Suprapubic skin (tissue), 4 donors: ENCODE data around the gene SLC9A9. TPM values are rescaled to one million over a fixed set of nuclear protein-coding genes. Genes with fewer than 3 reads are reported as not detected.

Source experiments
- DNase-seq, 2 donors: peaks; one replicate each; pipeline ENCODE4 v3.0.0-alpha.2; 2019; ENCODE audit warnings: low spot score in 2 of 2
- H3K27ac ChIP-seq: fragments of 200-600 bp; sonication (generic); one replicate; pipeline ENCODE4 v1.5.1; 2019
- H3K27me3 ChIP-seq: fragments of 200-600 bp; sonication (generic); one replicate; pipeline ENCODE4 v1.5.1; 2019
- H3K36me3 ChIP-seq: fragments of 200-600 bp; sonication (generic); one replicate; pipeline ENCODE4 v1.5.1; 2019
- H3K4me1 ChIP-seq: fragments of 200-600 bp; sonication (generic); one replicate; pipeline ENCODE4 v1.5.1; 2019
- H3K4me3 ChIP-seq: fragments of 200-600 bp; sonication (generic); one replicate; pipeline ENCODE4 v1.5.1; 2019; ENCODE audit warnings: mild to moderate bottlenecking
- H3K9me3 ChIP-seq: fragments of 200-600 bp; sonication (generic); one replicate; pipeline ENCODE4 v1.5.1; 2019
- EP300 ChIP-seq: sonication (generic); formaldehyde crosslinking; IDR thresholded peaks from one replicate; pipeline ENCODE4 v1.6.1; 2017; ENCODE audit warnings: antibody characterized with exemption
- POLR2A ChIP-seq, 2 donors: fragments of 450-650 bp; IDR thresholded peaks; one replicate each; pipeline ENCODE4 v1.6.1; 2017; ENCODE audit warnings: antibody characterized with exemption in 2 of 2, mild to moderate bottlenecking in 2 of 2, moderate library complexity in 2 of 2
- POLR2AphosphoS5 ChIP-seq, 3 donors: sonication (generic); formaldehyde crosslinking; IDR thresholded peaks; one replicate each; pipeline ENCODE4 v1.6.1; 2017; ENCODE audit warnings: antibody characterized with exemption in 3 of 3
- WGBS: methylation state at CpG from one replicate; pipeline ENCODE4 v1.1.5; 2018; 5-methylcytosine and 5-hydroxymethylcytosine counted together
- total RNA-seq, 4 donors: library from RNA; depleted of rRNA; stranded (reverse); fragments of >200 nt; gene quantifications; one replicate each; pipeline ENCODE4 v1.1.0, GENCODE V29; 2016
- TF ChIP-seq, protein P1 (sequence below), 2 donors: fragments of 200-600 bp in 1 of 2; fragments of 450-650 bp in 1 of 2; sonication (generic) in 1 of 2; IDR thresholded peaks; one replicate each; pipeline ENCODE4 v1.5.1; 2016 to 2019; ENCODE audit warnings: antibody characterized with exemption in 2 of 2, mild to moderate bottlenecking in 1 of 2, moderate library complexity in 1 of 2

Gene SLC9A9
- total RNA-seq, 4 donors from 2014 or later: 16.6 to 51.0 (median 30.0) TPM

DNA sequence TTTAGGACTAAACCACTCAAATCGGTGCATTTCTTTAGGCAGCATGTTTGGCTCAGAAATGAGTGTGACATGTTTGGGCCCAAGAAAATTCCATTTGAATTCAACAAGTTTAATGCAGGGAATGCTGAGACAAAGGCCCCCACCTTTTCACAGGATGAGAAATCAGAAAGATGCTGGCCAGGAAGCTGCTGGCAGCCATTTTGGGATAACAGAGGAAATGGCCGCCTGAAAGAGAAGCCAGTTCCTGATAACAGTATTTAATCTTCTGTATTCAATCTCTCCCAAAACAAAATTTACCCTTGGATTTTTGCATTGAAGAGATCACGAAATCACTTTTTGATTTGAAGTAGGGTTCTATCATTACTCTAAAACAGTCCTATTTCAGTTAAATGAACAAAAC, 350.9 kb downstream of the SLC9A9 start:
- H3K36me3 ChIP-seq: no peaks in the 10 kb centered on the region
- no peaks in the 10 kb centered on the region for H3K27me3 ChIP-seq
- no peaks in the 10 kb centered on the region for H3K4me1 ChIP-seq
- H3K9me3 ChIP-seq: no peaks in the 10 kb centered on the region
- H3K27ac ChIP-seq: no peak overlapping the region
- no peak overlapping the region for H3K4me3 ChIP-seq
- WGBS: 98% methylated on average over 3 of the region's 3 CpGs
- TF ChIP-seq, protein P1, sequence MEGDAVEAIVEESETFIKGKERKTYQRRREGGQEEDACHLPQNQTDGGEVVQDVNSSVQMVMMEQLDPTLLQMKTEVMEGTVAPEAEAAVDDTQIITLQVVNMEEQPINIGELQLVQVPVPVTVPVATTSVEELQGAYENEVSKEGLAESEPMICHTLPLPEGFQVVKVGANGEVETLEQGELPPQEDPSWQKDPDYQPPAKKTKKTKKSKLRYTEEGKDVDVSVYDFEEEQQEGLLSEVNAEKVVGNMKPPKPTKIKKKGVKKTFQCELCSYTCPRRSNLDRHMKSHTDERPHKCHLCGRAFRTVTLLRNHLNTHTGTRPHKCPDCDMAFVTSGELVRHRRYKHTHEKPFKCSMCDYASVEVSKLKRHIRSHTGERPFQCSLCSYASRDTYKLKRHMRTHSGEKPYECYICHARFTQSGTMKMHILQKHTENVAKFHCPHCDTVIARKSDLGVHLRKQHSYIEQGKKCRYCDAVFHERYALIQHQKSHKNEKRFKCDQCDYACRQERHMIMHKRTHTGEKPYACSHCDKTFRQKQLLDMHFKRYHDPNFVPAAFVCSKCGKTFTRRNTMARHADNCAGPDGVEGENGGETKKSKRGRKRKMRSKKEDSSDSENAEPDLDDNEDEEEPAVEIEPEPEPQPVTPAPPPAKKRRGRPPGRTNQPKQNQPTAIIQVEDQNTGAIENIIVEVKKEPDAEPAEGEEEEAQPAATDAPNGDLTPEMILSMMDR (IDR thresholded peaks at IDR 0.05): no peak
- no peak for TF ChIP-seq EP300
- TF ChIP-seq POLR2AphosphoS5 (IDR thresholded peaks at IDR 0.05): no peak
- no peak for TF ChIP-seq POLR2A (IDR thresholded peaks at IDR 0.05)
- DNase-seq: no peak

DNA sequence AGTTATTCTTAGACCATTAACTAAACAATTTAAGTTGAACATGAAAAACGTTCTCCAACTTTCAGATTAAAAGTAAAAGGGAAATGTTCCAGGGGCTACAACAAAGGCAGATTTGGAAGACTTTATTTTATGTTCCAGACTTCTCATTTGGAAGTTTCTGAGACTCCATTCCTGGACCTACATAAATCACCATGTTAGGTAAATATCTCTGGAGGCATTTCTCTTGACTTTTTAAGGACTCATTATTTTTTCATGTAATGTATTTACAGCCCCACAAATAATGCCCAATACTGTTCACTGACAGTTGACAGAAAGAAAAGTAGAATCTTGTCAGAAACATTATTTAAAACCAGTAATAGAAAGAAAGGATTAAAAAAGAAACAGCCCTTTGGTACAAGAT, 352.1 kb downstream of the SLC9A9 start:
- Histone ChIP-seq H3K4me3 (no peak overlapping the region), H3K4me1 (no peaks in the 10 kb centered on the region), H3K36me3 (no peaks in the 10 kb centered on the region), H3K9me3 (no peaks in the 10 kb centered on the region), H3K27ac (no peak overlapping the region), H3K27me3 (no peaks in the 10 kb centered on the region)
- WGBS: 40% methylated on average over 1 of the region's 1 CpG
- no peak for DNase-seq
- TF ChIP-seq, protein P1 (IDR thresholded peaks at IDR 0.05): no peak
- no peak for TF ChIP-seq EP300
- TF ChIP-seq POLR2AphosphoS5 (IDR thresholded peaks at IDR 0.05): no peak
- TF ChIP-seq POLR2A (IDR thresholded peaks at IDR 0.05): no peak

DNA sequence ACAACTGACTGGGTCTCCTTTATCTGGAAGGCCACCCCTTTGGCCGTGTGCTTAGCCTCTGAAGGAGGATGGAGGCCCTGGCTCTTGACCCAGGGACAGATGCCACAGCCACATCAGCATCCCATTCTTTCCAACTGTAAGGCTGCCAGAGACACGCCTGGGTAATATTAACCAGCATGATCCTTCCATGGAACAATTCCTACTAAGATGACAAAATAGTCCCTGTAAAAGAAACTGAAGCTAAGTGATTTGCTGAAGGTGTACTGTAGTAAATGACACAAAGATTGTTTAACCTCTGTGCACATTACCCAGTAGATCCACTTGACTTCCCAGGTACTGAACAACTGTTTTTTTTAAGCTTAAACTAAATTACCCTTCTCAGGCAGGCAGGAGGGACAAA, 352.7 kb downstream of the SLC9A9 start:
- no peak for DNase-seq
- Histone ChIP-seq H3K9me3 (no peaks in the 10 kb centered on the region), H3K27ac (no peak overlapping the region), H3K36me3 (no peaks in the 10 kb centered on the region), H3K4me3 (no peak overlapping the region), H3K4me1 (no peaks in the 10 kb centered on the region), H3K27me3 (no peaks in the 10 kb centered on the region)
- TF ChIP-seq EP300 (no peak), POLR2A (IDR thresholded peaks at IDR 0.05) (no peak)
- TF ChIP-seq, protein P1 (IDR thresholded peaks at IDR 0.05): no peak
- WGBS: 88% methylated on average over 2 of the region's 2 CpGs

GRCh38 chr3:143486611-143487010, 361.7 kb downstream of the SLC9A9 start:
- H3K4me1 ChIP-seq: peaks cover 11% of the 10 kb centered on the region
- no peaks in the 10 kb centered on the region for H3K27me3 ChIP-seq
- TF ChIP-seq POLR2AphosphoS5 (IDR thresholded peaks at IDR 0.05) (no peak), POLR2A (IDR thresholded peaks at IDR 0.05) (no peak), EP300 (no peak)
- TF ChIP-seq, protein P1 (IDR thresholded peaks at IDR 0.05): no peak
- no peak for DNase-seq
- no peaks in the 10 kb centered on the region for H3K36me3 ChIP-seq
- no peak overlapping the region for H3K27ac ChIP-seq
- H3K9me3 ChIP-seq: no peaks in the 10 kb centered on the region
- no peak overlapping the region for H3K4me3 ChIP-seq

GRCh38 chr3:143484846-143485512, 363.3 kb downstream of the SLC9A9 start:
- WGBS: 78% methylated on average over 4 of the region's 4 CpGs
- H3K4me3 ChIP-seq: no peak overlapping the region
- H3K27ac ChIP-seq: no peak overlapping the region
- no peak for DNase-seq
- H3K27me3 ChIP-seq: no peaks in the 10 kb centered on the region
- TF ChIP-seq, protein P1 (IDR thresholded peaks at IDR 0.05): no peak
- TF ChIP-seq POLR2A (IDR thresholded peaks at IDR 0.05) (no peak), EP300 (no peak), POLR2AphosphoS5 (IDR thresholded peaks at IDR 0.05) (no peak)
- peaks cover 11% of the 10 kb centered on the region for H3K4me1 ChIP-seq
- H3K9me3 ChIP-seq: no peaks in the 10 kb centered on the region
- no peaks in the 10 kb centered on the region for H3K36me3 ChIP-seq
